ENCODE measurements around the gene GIPC1. TPM values are rescaled to one million over a fixed set of nuclear protein-coding genes. Genes with fewer than 3 reads are reported as not detected.
"Not testable (repeated sequence)": the region's sequence is repeated elsewhere in the genome, so short reads cannot be mapped to it uniquely, and the experiment has no call there.

Gene GIPC1
- polyA plus RNA-seq, 1 of the 3 experiments (the other 2 are of a cell fraction): 144 TPM

GRCh38 chr19:14463747-14464146 is 32.2 kb downstream of the GIPC1 start:
- no peak for DNase-seq
- Histone ChIP-seq H3K9ac (no peak overlapping the region), H3K4me1 (ENCODE audit: control insufficient read depth in 1 of 2, insufficient read depth in 2 of 2, low read depth in 1 of 2, low read length in 1 of 2) (no peaks in the 10 kb centered on the region), H4K20me1 (ENCODE audit: insufficient read depth) (no peaks in the 10 kb centered on the region), H3F3A (replicated peaks; ENCODE audit: insufficient read depth) (peaks cover 15% of the 10 kb centered on the region), H3K4me3 (ENCODE audit: low read depth in 2 of 2, low read length in 1 of 2) (no peak overlapping the region), H3K27ac (ENCODE audit: low read depth in 2 of 2, low read length in 1 of 2) (no peak overlapping the region), H3K9me3 (no peaks in the 10 kb centered on the region), H3K79me2 (ENCODE audit: insufficient read depth) (no peaks in the 10 kb centered on the region), H2AFZ (ENCODE audit: low read depth) (no peak overlapping the region), H3K27me3 (ENCODE audit: insufficient read depth) (no peaks in the 10 kb centered on the region), H3K9me2 (no peaks in the 10 kb centered on the region), H3K4me2 (no peak overlapping the region), H3K36me3 (replicated peaks in 1 of 2; ENCODE audit: control insufficient read depth in 1 of 2, insufficient read depth in 2 of 2, low read length in 1 of 2) (peaks cover 16 to 19% of the 10 kb centered on the region in 2 experiments)
- no peak for TF ChIP-seq EP300 (IDR thresholded peaks at IDR 0.05; ENCODE audit: borderline replicate concordance in 1 of 2, low read depth in 1 of 2, low read length in 1 of 2)
- POLR2A ChIA-PET: no interaction called here
- 95% methylated on average over 17 of the region's 21 CpGs for WGBS (ENCODE audit: low lambda C conversion rate)
- CTCF ChIA-PET: interaction anchor here (1.0 kb wide), 1 partner anchor 8 kb away, joined by 3 read pairs; no protein-coding TSS in a partner anchor

GRCh38 chr19:14462401-14462800 is 33.5 kb downstream of the GIPC1 start:
- H3K4me1 ChIP-seq (ENCODE audit: control insufficient read depth in 1 of 2, insufficient read depth in 2 of 2, low read depth in 1 of 2, low read length in 1 of 2); DNase-seq; H3K9ac ChIP-seq; H3K27ac ChIP-seq (ENCODE audit: low read depth in 2 of 2, low read length in 1 of 2); H3K9me2 ChIP-seq; H3K4me3 ChIP-seq (ENCODE audit: low read depth in 2 of 2, low read length in 1 of 2); H3K9me3 ChIP-seq; POLR2A ChIA-PET; H3K4me2 ChIP-seq; H2AFZ ChIP-seq (ENCODE audit: low read depth); H4K20me1 ChIP-seq (ENCODE audit: insufficient read depth); H3K27me3 ChIP-seq (ENCODE audit: insufficient read depth); H3K79me2 ChIP-seq (ENCODE audit: insufficient read depth): not testable (repeated sequence)
- Histone ChIP-seq H3F3A (replicated peaks; ENCODE audit: insufficient read depth) (peaks cover 11% of the 10 kb centered on the region), H3K36me3 (replicated peaks in 1 of 2; ENCODE audit: control insufficient read depth in 1 of 2, insufficient read depth in 2 of 2, low read length in 1 of 2) (peaks cover 19 to 21% of the 10 kb centered on the region in 2 experiments)
- CTCF ChIA-PET: interaction anchor here (1.4 kb wide), 1 partner anchor 9 kb away, joined by 3 read pairs; no protein-coding TSS in a partner anchor
- WGBS (ENCODE audit: low lambda C conversion rate): 97% methylated on average over 7 of the region's 7 CpGs

GRCh38 chr19:14460935-14461334 is 35.0 kb downstream of the GIPC1 start:
- Histone ChIP-seq H3K27me3 (ENCODE audit: insufficient read depth) (no peaks in the 10 kb centered on the region), H3K9me3 (no peaks in the 10 kb centered on the region), H3K36me3 (replicated peaks in 1 of 2; ENCODE audit: control insufficient read depth in 1 of 2, insufficient read depth in 2 of 2, low read length in 1 of 2) (peaks cover 19 to 24% of the 10 kb centered on the region in 2 experiments), H3K27ac (ENCODE audit: low read depth in 2 of 2, low read length in 1 of 2) (no peak overlapping the region), H3F3A (replicated peaks; ENCODE audit: insufficient read depth) (peaks cover 8% of the 10 kb centered on the region), H3K4me2 (no peak overlapping the region), H2AFZ (ENCODE audit: low read depth) (no peak overlapping the region), H3K79me2 (ENCODE audit: insufficient read depth) (no peaks in the 10 kb centered on the region), H3K4me1 (ENCODE audit: control insufficient read depth in 1 of 2, insufficient read depth in 2 of 2, low read depth in 1 of 2, low read length in 1 of 2) (no peaks in the 10 kb centered on the region), H4K20me1 (ENCODE audit: insufficient read depth) (no peaks in the 10 kb centered on the region), H3K4me3 (ENCODE audit: low read depth in 2 of 2, low read length in 1 of 2) (no peak overlapping the region), H3K9me2 (no peaks in the 10 kb centered on the region), H3K9ac (no peak overlapping the region)
- no peak for DNase-seq
- CTCF ChIA-PET: interaction anchor here (0.8 to 3.0 kb wide), 2 partner anchors 11 to 19 kb away, joined by 6 to 8 read pairs; no protein-coding TSS in a partner anchor
- no peak for TF ChIP-seq JUND (IDR thresholded peaks at IDR 0.05)
- TF ChIP-seq USF1 (IDR thresholded peaks at IDR 0.05; ENCODE audit: borderline replicate concordance, low read depth): no peak
- TF ChIP-seq SMC3 (IDR thresholded peaks at IDR 0.05; ENCODE audit: low read depth, low read length): no peak
- TF ChIP-seq MEF2A (IDR thresholded peaks at IDR 0.05; ENCODE audit: borderline replicate concordance, low read depth): no peak
- no peak for TF ChIP-seq YY1 (IDR thresholded peaks at IDR 0.05; ENCODE audit: low read depth)
- TF ChIP-seq RFX5 (IDR thresholded peaks at IDR 0.05; ENCODE audit: low read length): no peak
- no peak for TF ChIP-seq RXRA (IDR thresholded peaks at IDR 0.05; ENCODE audit: borderline replicate concordance, low read depth)
- no peak for TF ChIP-seq FOXM1 (IDR thresholded peaks at IDR 0.05; ENCODE audit: low read depth)
- TF ChIP-seq REST (IDR thresholded peaks at IDR 0.05; ENCODE audit: low read depth, low read length): no peak
- TF ChIP-seq PBX3 (IDR thresholded peaks at IDR 0.05): no peak
- no peak for TF ChIP-seq TEAD4 (IDR thresholded peaks at IDR 0.05; ENCODE audit: borderline replicate concordance, insufficient read depth)
- POLR2A ChIA-PET: interaction anchor here (0.5 kb wide), 1 partner anchor 165 kb away, joined by 4 read pairs; no protein-coding TSS in a partner anchor
- 94% methylated on average over 2 of the region's 2 CpGs for WGBS (ENCODE audit: low lambda C conversion rate)
